GM21526 (cell line): ENCODE results near the gene PSMC4.

Experiments used
- ATAC-seq: cut with Tn5 transposase; IDR thresholded peaks from one replicate; pipeline ENCODE4 v1.9.1; 2021; ENCODE audit warnings: moderate library complexity; ENCODE audit not compliant: unreplicated experiment, low FRiP score

PSMC4 gene

GRCh38 chr19:39970675-39971379 is at the start of gene PSMC4:
PSMC4 (plus strand) TSS chr19:39971165; CDS start chr19:39971203, 38 bp downstream.
- peak; percentile 88 for ATAC-seq

- ATAC-seq = no peak
Observed at GRCh38 chr19:39923862-39924261, 47.1 kb upstream of the PSMC4 start.

GRCh38 chr19:39924389-39924788 is 46.6 kb upstream of the PSMC4 start:
- no peak for ATAC-seq

- no peak for ATAC-seq
Observed at GRCh38 chr19:39924952-39925351, 46.0 kb upstream of the PSMC4 start.

GRCh38 chr19:39926170-39926760 is 44.7 kb upstream of the PSMC4 start:
- no peak for ATAC-seq

- ATAC-seq = no peak
Observed at GRCh38 chr19:39927076-39927475, 43.9 kb upstream of the PSMC4 start.

- no peak for ATAC-seq
Observed at GRCh38 chr19:39927524-39928356, 43.2 kb upstream of the PSMC4 start.

- no peak for ATAC-seq
Observed at GRCh38 chr19:39928357-39928725, 42.6 kb upstream of the PSMC4 start.

- ATAC-seq = no peak
Observed at GRCh38 chr19:39929750-39930149, 41.2 kb upstream of the PSMC4 start.

GRCh38 chr19:39934584-39935363 is 36.2 kb upstream of the PSMC4 start, which contains the start of gene FCGBP:
FCGBP (minus strand) TSS chr19:39934634.
- no peak for ATAC-seq

GRCh38 chr19:39935364-39935661 is 35.7 kb upstream of the PSMC4 start:
- ATAC-seq = no peak

GRCh38 chr19:39936020-39936419 is 34.9 kb upstream of the PSMC4 start:
- ATAC-seq = no peak

- ATAC-seq = no peak
Observed at GRCh38 chr19:39936622-39937021, 34.3 kb upstream of the PSMC4 start.

GRCh38 chr19:39937094-39937720 is 33.8 kb upstream of the PSMC4 start:
- ATAC-seq = no peak

GRCh38 chr19:39937787-39938186 is 33.2 kb upstream of the PSMC4 start:
- ATAC-seq = no peak

- no peak for ATAC-seq
Observed at GRCh38 chr19:39939556-39939955, 31.4 kb upstream of the PSMC4 start.

- no peak for ATAC-seq
Observed at GRCh38 chr19:39940221-39940833, 30.6 kb upstream of the PSMC4 start.

- no peak for ATAC-seq
Observed at GRCh38 chr19:39941151-39941550, 29.8 kb upstream of the PSMC4 start.

GRCh38 chr19:39941615-39942365 is 29.2 kb upstream of the PSMC4 start:
- peak; percentile 61 for ATAC-seq
